Peyer's patch (tissue), 4 donors: Measurements from ENCODE around the gene FURIN.

Experiments used
- POLR2A ChIP-seq, 2 donors: fragments of 450-650 bp; IDR thresholded peaks; one replicate each; pipeline ENCODE4 v1.5.1; 2017; ENCODE audit warnings: antibody characterized with exemption in 2 of 2, mild to moderate bottlenecking in 2 of 2, moderate library complexity in 2 of 2
- TF ChIP-seq, protein P1 (sequence below), 6 experiments: fragments of 450-650 bp in 4 of 6; fragments of 200-600 bp in 2 of 6; sonication (generic) in 1 of 6; IDR thresholded peaks; one replicate each; pipeline ENCODE4 v1.5.1; 2017 to 2019; ENCODE audit warnings: antibody characterized with exemption in 6 of 6, mild to moderate bottlenecking in 3 of 6, moderate library complexity in 1 of 6

DNA sequence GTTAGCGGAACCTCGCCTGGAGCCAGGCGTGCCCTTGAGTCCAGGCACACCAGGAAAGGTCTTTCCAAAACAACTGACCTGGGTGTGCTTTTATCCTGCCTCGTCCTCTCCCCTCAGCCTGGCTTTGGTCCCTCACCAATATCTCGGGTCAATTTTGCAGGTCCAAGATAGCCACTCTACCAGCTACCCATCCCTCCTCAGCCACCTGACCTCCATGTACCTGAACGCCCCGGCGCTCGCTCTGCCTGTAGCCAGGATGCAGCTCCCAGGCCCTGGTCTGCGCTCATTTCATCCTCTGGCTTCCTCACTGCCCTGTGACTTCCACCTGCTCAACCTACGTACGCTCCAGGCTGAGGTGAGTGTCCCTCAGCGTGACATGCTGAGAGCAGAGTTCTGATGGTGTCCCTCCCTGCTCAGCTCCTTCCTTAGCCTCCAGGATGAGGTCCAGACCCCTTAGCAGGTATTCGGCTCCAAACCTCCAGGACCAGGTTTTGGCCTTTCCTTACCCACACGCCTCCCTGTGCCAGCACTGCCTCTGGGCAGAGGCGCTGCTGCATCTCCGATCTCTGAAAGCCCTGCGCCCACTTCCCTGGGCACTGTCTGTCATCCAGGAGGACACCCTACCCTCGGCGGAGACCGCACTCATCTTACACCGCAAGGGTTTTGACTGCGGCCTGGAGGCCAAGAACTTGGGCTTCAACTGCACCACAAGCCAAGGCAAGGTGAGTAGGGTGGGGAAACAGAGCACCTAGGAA lies 49.8 kb downstream of the FURIN start:
- TF ChIP-seq, protein P1, sequence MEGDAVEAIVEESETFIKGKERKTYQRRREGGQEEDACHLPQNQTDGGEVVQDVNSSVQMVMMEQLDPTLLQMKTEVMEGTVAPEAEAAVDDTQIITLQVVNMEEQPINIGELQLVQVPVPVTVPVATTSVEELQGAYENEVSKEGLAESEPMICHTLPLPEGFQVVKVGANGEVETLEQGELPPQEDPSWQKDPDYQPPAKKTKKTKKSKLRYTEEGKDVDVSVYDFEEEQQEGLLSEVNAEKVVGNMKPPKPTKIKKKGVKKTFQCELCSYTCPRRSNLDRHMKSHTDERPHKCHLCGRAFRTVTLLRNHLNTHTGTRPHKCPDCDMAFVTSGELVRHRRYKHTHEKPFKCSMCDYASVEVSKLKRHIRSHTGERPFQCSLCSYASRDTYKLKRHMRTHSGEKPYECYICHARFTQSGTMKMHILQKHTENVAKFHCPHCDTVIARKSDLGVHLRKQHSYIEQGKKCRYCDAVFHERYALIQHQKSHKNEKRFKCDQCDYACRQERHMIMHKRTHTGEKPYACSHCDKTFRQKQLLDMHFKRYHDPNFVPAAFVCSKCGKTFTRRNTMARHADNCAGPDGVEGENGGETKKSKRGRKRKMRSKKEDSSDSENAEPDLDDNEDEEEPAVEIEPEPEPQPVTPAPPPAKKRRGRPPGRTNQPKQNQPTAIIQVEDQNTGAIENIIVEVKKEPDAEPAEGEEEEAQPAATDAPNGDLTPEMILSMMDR (IDR thresholded peaks at IDR 0.05) = no peak
- no peak for TF ChIP-seq POLR2A (IDR thresholded peaks at IDR 0.05)
